Astrocyte of the cerebellum (primary cell): ENCODE measurements around the gene DYNAP.

ENCODE experiments used
- DNase-seq: peaks from one replicate; pipeline ENCODE4 v3.0.0-alpha.2; 2011; ENCODE audit warnings: low read depth
- H3K4me3 ChIP-seq: 2 replicates; pipeline ENCODE4 v1.5.1; 2011; ENCODE audit warnings: mild to moderate bottlenecking, low read depth, low read length, moderate library complexity
- CTCF ChIP-seq: IDR thresholded peaks from 2 replicates; pipeline ENCODE4 v1.5.1; 2012; ENCODE audit warnings: low read length, low read depth, moderate library complexity, mild to moderate bottlenecking; ENCODE audit errors: missing control alignments
- in situ Hi-C: cut with HindIII; loops from 2 replicates; pipeline ENCODE4 v1.10.0; 2017; ENCODE audit warnings: low sequenced_read_pairs

The DYNAP gene

GRCh38 chr18:54622084-54622483, 31.0 kb downstream of the DYNAP start:
- no peak for DNase-seq
- no peak overlapping the region for H3K4me3 ChIP-seq
- in situ Hi-C loops, result no loop called here
- TF ChIP-seq CTCF, result no peak

- TF ChIP-seq CTCF, result no peak
- in situ Hi-C loops, result no loop called here
- DNase-seq, result no peak
- no peak overlapping the region for H3K4me3 ChIP-seq
Measured at GRCh38 chr18:54626779-54627178, 35.7 kb downstream of the DYNAP start.

GRCh38 chr18:54630963-54631362, 39.9 kb downstream of the DYNAP start:
- DNase-seq, result no peak
- in situ Hi-C loops, result no loop called here
- H3K4me3 ChIP-seq, result no peak overlapping the region
- TF ChIP-seq CTCF, result no peak

GRCh38 chr18:54636217-54636616, 45.2 kb downstream of the DYNAP start:
- in situ Hi-C loops, result no loop called here
- no peak for DNase-seq
- no peak for TF ChIP-seq CTCF

GRCh38 chr18:54641734-54642133, 50.7 kb downstream of the DYNAP start:
- in situ Hi-C loops, result no loop called here
- H3K4me3 ChIP-seq, result no peak overlapping the region
- DNase-seq, result no peak
- TF ChIP-seq CTCF, result no peak

More at GRCh38 chr18:54636217-54636616, 45.2 kb downstream of the DYNAP start:
- no peak overlapping the region for H3K4me3 ChIP-seq

- DNase-seq, result peak; percentile 18
- H3K4me3 ChIP-seq, result no peak overlapping the region
- TF ChIP-seq CTCF, result peak; percentile 60
- in situ Hi-C loops, result no loop called here
Measured at GRCh38 chr18:54647176-54647575, 56.1 kb downstream of the DYNAP start.
